Naive thymus-derived CD4-positive, alpha-beta T cell (primary cell): ENCODE measurements around the gene CCDC110. TPM values are rescaled to one million over a fixed set of nuclear protein-coding genes. Genes with fewer than 3 reads are reported as not detected.

Source experiments
- ATAC-seq: fragments of 150-1000 bp; cut with Tn5 transposase; 2 replicates; pipeline ENCODE4 v1.10.0; 2021; ENCODE audit warnings: mild to moderate bottlenecking, moderate library complexity
- CTCF ChIA-PET: fragments of 350-600 bp; sonication (Branson Sonifier 250); formaldehyde crosslinking; loops from one replicate; lab custom pipeline; 2021; ENCODE audit warnings: antibody characterized with exemption; lab: Charles Lee
- POLR2A ChIA-PET: fragments of 350-600 bp; sonication (Branson Sonifier 250); formaldehyde crosslinking; loops from one replicate; lab custom pipeline; 2021; ENCODE audit warnings: antibody characterized with exemption, inconsistent platforms; lab: Charles Lee
- DNase-seq, 9 donors: peaks; one replicate each; pipeline versions ENCODE4 v3.0.0 to v3.0.0-alpha.2; 2020 to 2022; ENCODE audit warnings: mixed read lengths in 1 of 9
- H3K27ac ChIP-seq: one replicate; pipeline ENCODE4 v1.7.0; 2013; ENCODE audit warnings: mild to moderate bottlenecking, low read depth, low read length, moderate library complexity
- H3K27me3 ChIP-seq, 2 donors: one replicate each; pipeline ENCODE4 v1.7.0; 2013; ENCODE audit warnings: low read length in 2 of 2, mild to moderate bottlenecking in 2 of 2, moderate library complexity in 2 of 2; ENCODE audit not compliant: control insufficient read depth in 2 of 2, insufficient read depth in 2 of 2
- H3K36me3 ChIP-seq, 3 experiments: 1 replicate in 2 of 3; 2 replicates in 1 of 3; pipeline ENCODE4 v1.7.0; 2013; ENCODE audit warnings: low read length in 3 of 3, mild to moderate bottlenecking in 3 of 3, moderate library complexity in 1 of 3; ENCODE audit not compliant: insufficient read depth in 3 of 3, control insufficient read depth in 2 of 3
- H3K4me1 ChIP-seq, 2 donors: one replicate each; pipeline ENCODE4 v1.7.0; 2013; ENCODE audit warnings: low read length in 2 of 2, mild to moderate bottlenecking in 2 of 2, moderate library complexity in 1 of 2; ENCODE audit not compliant: control insufficient read depth in 2 of 2, insufficient read depth in 2 of 2
- H3K4me3 ChIP-seq: 2 replicates; pipeline ENCODE4 v1.7.0; 2013; ENCODE audit warnings: mild to moderate bottlenecking, low read length
- H3K9me3 ChIP-seq, 3 experiments: 1 replicate in 2 of 3; 2 replicates in 1 of 3; pipeline ENCODE4 v1.7.0; 2013; ENCODE audit warnings: low read length in 3 of 3; ENCODE audit not compliant: control insufficient read depth in 2 of 3
- H3K27ac Mint-ChIP-seq, 9 donors: one replicate each; pipeline ENCODE4 v1.8.0; 2020 to 2022; ENCODE audit warnings: mixed read lengths in 9 of 9, mild to moderate bottlenecking in 8 of 9, moderate library complexity in 5 of 9, inconsistent platforms in 2 of 9
- H3K27me3 Mint-ChIP-seq, 5 donors: one replicate each; pipeline ENCODE4 v1.8.0; 2021 to 2022; ENCODE audit warnings: mixed read lengths in 5 of 5, mild to moderate bottlenecking in 1 of 5
- H3K36me3 Mint-ChIP-seq, 5 donors: one replicate each; pipeline ENCODE4 v1.8.0; 2020 to 2022; ENCODE audit warnings: mixed read lengths in 5 of 5, mild to moderate bottlenecking in 3 of 5, inconsistent platforms in 1 of 5
- H3K4me1 Mint-ChIP-seq, 7 donors: one replicate each; pipeline ENCODE4 v1.8.0; 2020 to 2022; ENCODE audit warnings: mixed read lengths in 7 of 7, mild to moderate bottlenecking in 3 of 7, inconsistent platforms in 1 of 7
- H3K4me3 Mint-ChIP-seq, 10 donors: one replicate each; pipeline ENCODE4 v1.8.0; 2020 to 2022; ENCODE audit warnings: mild to moderate bottlenecking in 10 of 10, mixed read lengths in 10 of 10, moderate library complexity in 6 of 10, inconsistent platforms in 2 of 10
- H3K9me3 Mint-ChIP-seq, 11 donors: one replicate each; pipeline ENCODE4 v1.8.0; 2020 to 2022; ENCODE audit warnings: mixed read lengths in 11 of 11, mild to moderate bottlenecking in 4 of 11, inconsistent platforms in 1 of 11, moderate library complexity in 1 of 11
- intact Hi-C, 2 donors: fragments of 100-400 bp; cut with micrococcal nuclease; formaldehyde crosslinking; loops; one replicate each; pipeline ENCODE4 v1.15.1; 2023
- polyA plus RNA-seq, 2 donors: library from polyadenylated mRNA; unstranded; fragments of 300-500 nt; fragmentation: Illumina TruSeq; gene quantifications; one replicate each; pipeline ENCODE4 v1.2.3, GENCODE V29; 2021
- total RNA-seq, 6 experiments: library from RNA in 5 of 6; stranded (reverse) in 5 of 6; gene quantifications; 1 replicate in 5 of 6; 2 replicates in 1 of 6; pipeline ENCODE4 v1.2.3 and lab custom pipeline; 2021 to 2026

The CCDC110 gene
- total and polyA plus RNA-seq, 7 experiments from 2014 or later = 0.42 to 1.8 (median 0.74) TPM; not detected in 1

- Histone ChIP-seq H3K4me3 (no peak overlapping the region), H3K27me3 (peaks cover 0 to 3% of the 10 kb centered on the region in 2 donors), H3K36me3 (no peaks in the 10 kb centered on the region), H3K4me1 (no peaks in the 10 kb centered on the region), H3K27ac (no peak overlapping the region), H3K9me3 (no peaks in the 10 kb centered on the region)
- DNase-seq (no peak), ATAC-seq (no peak)
- ChIA-PET CTCF (interaction anchor here (0.7 kb wide), 1 partner anchor 11 kb away, joined by 3 read pairs; no protein-coding TSS in a partner anchor), POLR2A (no interaction called here)
- H3K27me3 Mint-ChIP-seq = peaks cover 20 to 66% (median 38%) of the 10 kb centered on the region in 5 donors
- intact Hi-C loops = no loop called here
- no peaks in the 10 kb centered on the region for H3K4me1 Mint-ChIP-seq
- no peak overlapping the region for H3K4me3 Mint-ChIP-seq
- H3K9me3 Mint-ChIP-seq = no peaks in the 10 kb centered on the region
- no peak overlapping the region for H3K27ac Mint-ChIP-seq
- H3K36me3 Mint-ChIP-seq = peaks cover 0 to 4% (median 0%) of the 10 kb centered on the region in 5 donors
Observed at GRCh38 chr4:185480016-185480732, 8.6 kb upstream of the CCDC110 start.

- intact Hi-C loops = no loop called here
- no peak overlapping the region for H3K4me3 Mint-ChIP-seq
Observed at GRCh38 chr4:185479507-185479971, 8.0 kb upstream of the CCDC110 start.

GRCh38 chr4:185473247-185473646, 1.7 kb upstream of the CCDC110 start:
- ATAC-seq = no peak
- H3K27me3 ChIP-seq = peaks cover 0 to 3% of the 10 kb centered on the region in 2 donors
- Mint-ChIP-seq H3K36me3 (peaks cover 0 to 4% (median 0%) of the 10 kb centered on the region in 5 donors), H3K9me3 (no peaks in the 10 kb centered on the region), H3K4me3 (no peak overlapping the region), H3K27me3 (peaks cover 13 to 51% (median 15%) of the 10 kb centered on the region in 5 donors), H3K4me1 (peaks cover 5 to 18% (median 9%) of the 10 kb centered on the region in 7 donors), H3K27ac (no peak overlapping the region)
- ChIA-PET POLR2A (interaction anchor here (1.5 kb wide), 1 partner anchor 77 kb away, joined by 5 read pairs; the partner anchor contains the start of genes ANKRD37 and LRP2BP), CTCF (no interaction called here)
- H3K4me3 ChIP-seq = no peak overlapping the region
- H3K4me1 ChIP-seq = peaks cover 0 to 3% of the 10 kb centered on the region in 2 donors
- intact Hi-C loops = loop anchor here (5.0 kb wide), 2 partner anchors 331 to 719 kb away; partner anchors contain the start of genes CYP4V2 (in 1 of the 2) and SLC25A4 (in 1 of the 2)
- no peak overlapping the region for H3K27ac ChIP-seq
- H3K36me3 ChIP-seq = no peaks in the 10 kb centered on the region
- no peak for DNase-seq
- no peaks in the 10 kb centered on the region for H3K9me3 ChIP-seq

More at GRCh38 chr4:185479507-185479971, 8.0 kb upstream of the CCDC110 start:
- Histone ChIP-seq H3K36me3 (no peaks in the 10 kb centered on the region), H3K27me3 (peaks cover 0 to 3% of the 10 kb centered on the region in 2 donors), H3K9me3 (no peaks in the 10 kb centered on the region), H3K4me1 (no peaks in the 10 kb centered on the region), H3K27ac (no peak overlapping the region), H3K4me3 (no peak overlapping the region)
- H3K27me3 Mint-ChIP-seq = peaks cover 20 to 63% (median 38%) of the 10 kb centered on the region in 5 donors
- no peak for ATAC-seq
- DNase-seq = no peak
- H3K27ac Mint-ChIP-seq = no peak overlapping the region
- CTCF ChIA-PET = interaction anchor here (0.7 kb wide), 1 partner anchor 10 kb away, joined by 3 read pairs; no protein-coding TSS in a partner anchor
- no peaks in the 10 kb centered on the region for H3K4me1 Mint-ChIP-seq
- no peaks in the 10 kb centered on the region for H3K9me3 Mint-ChIP-seq
- peaks cover 0 to 4% (median 0%) of the 10 kb centered on the region in 5 donors for H3K36me3 Mint-ChIP-seq
- POLR2A ChIA-PET = no interaction called here

DNA sequence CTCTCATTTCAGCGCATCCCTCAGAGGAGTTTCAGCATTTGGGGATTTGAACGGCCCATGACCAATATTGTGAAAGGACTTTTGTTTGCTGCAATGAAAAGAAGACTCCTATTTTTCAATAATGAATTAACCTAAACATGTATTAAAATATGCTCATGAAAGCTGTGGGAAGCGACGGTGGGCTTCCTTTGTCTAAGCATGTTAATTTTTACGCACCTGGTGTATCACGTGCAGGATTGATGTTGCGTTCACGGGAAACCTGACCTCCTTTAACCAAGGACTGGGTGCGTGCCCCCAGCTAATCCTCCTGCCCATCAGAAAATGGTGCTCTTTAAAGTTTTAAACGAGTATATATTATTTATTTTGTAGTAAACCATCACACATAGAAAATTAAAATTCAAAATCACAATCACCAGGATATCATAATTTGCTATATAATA, 590 bp upstream of the CCDC110 start:
- Histone ChIP-seq H3K27ac (no peak overlapping the region), H3K4me3 (peak overlapping the region; percentile 61), H3K36me3 (no peaks in the 10 kb centered on the region), H3K27me3 (no peaks in the 10 kb centered on the region), H3K4me1 (peaks cover 0 to 3% of the 10 kb centered on the region in 2 donors), H3K9me3 (no peaks in the 10 kb centered on the region)
- POLR2A ChIA-PET = interaction anchor here (1.5 kb wide), 1 partner anchor 76 kb away, joined by 5 read pairs; the partner anchor contains the start of genes ANKRD37 and LRP2BP
- peaks cover 6 to 50% (median 12%) of the 10 kb centered on the region in 5 donors for H3K27me3 Mint-ChIP-seq
- H3K4me3 Mint-ChIP-seq = peak overlapping the region; percentile 83 to 98 (median 92)
- H3K9me3 Mint-ChIP-seq = no peaks in the 10 kb centered on the region
- DNase-seq (peak in 1 of 9 donors; percentile 10), ATAC-seq (no peak)
- H3K36me3 Mint-ChIP-seq = peaks cover 0 to 4% (median 0%) of the 10 kb centered on the region in 5 donors
- H3K4me1 Mint-ChIP-seq = peaks cover 5 to 18% (median 9%) of the 10 kb centered on the region in 7 donors
- intact Hi-C loops = loop anchor here (5.0 kb wide), 2 partner anchors 330 to 720 kb away; partner anchors contain the start of genes CYP4V2 (in 1 of the 2) and SLC25A4 (in 1 of the 2)
- peak overlapping the region in 7 of 9 donors; percentile 48 to 90 (median 86) for H3K27ac Mint-ChIP-seq
- CTCF ChIA-PET = no interaction called here

GRCh38 chr4:185470501-185471195, 885 bp downstream of the CCDC110 start:
- Mint-ChIP-seq H3K9me3 (peaks cover 0 to 2% (median 0%) of the 10 kb centered on the region in 11 donors), H3K27me3 (peaks cover 0 to 57% (median 5%) of the 10 kb centered on the region in 5 donors), H3K4me1 (peaks cover 5 to 18% (median 9%) of the 10 kb centered on the region in 7 donors), H3K4me3 (peak overlapping the region; percentile 79 to 97 (median 88)), H3K36me3 (no peaks in the 10 kb centered on the region), H3K27ac (peak overlapping the region; percentile 5 to 88 (median 76))
- POLR2A ChIA-PET = no interaction called here
- Histone ChIP-seq H3K4me3 (peak overlapping the region; percentile 46), H3K27me3 (no peaks in the 10 kb centered on the region), H3K27ac (peak overlapping the region; percentile 65), H3K4me1 (peaks cover 0 to 3% of the 10 kb centered on the region in 2 donors), H3K36me3 (no peaks in the 10 kb centered on the region), H3K9me3 (no peaks in the 10 kb centered on the region)
- DNase-seq (peak in 7 of 9 donors; percentile 47 to 66 (median 61)), ATAC-seq (peak; percentile 11)
- intact Hi-C loops = loop anchor here (1.0 to 5.0 kb wide), 17 partner anchors 45 to 1966 kb away; partner anchors contain the start of genes ANKRD37 (in 2 of the 2), CYP4V2 (in 2 of the 2), UFSP2 (in 2 of the 2) and ACSL1 (in 1 of the 2)
- CTCF ChIA-PET = no interaction called here
